Central memory CD8-positive, alpha-beta T cell (primary cell): ENCODE measurements around the gene LAMA4.

Source experiments
- ATAC-seq: fragments of 150-1000 bp; cut with Tn5 transposase; replicated peaks from 2 replicates; pipeline ENCODE4 v1.10.0; 2022; ENCODE audit warnings: mild to moderate bottlenecking, moderate FRiP score, moderate number of reproducible peaks; ENCODE audit not compliant: poor library complexity, severe bottlenecking; ENCODE audit errors: extremely low read depth
- DNase-seq, 2 donors: peaks; one replicate each; pipeline ENCODE4 v3.0.0; 2021; ENCODE audit warnings: low spot score in 2 of 2
- H3K27ac Mint-ChIP-seq: one replicate; pipeline ENCODE4 v1.8.0; 2022; ENCODE audit warnings: low read depth, mild to moderate bottlenecking, moderate library complexity, mixed read lengths
- H3K27me3 Mint-ChIP-seq: one replicate; pipeline ENCODE4 v1.8.0; 2022; ENCODE audit warnings: mixed read lengths
- H3K36me3 Mint-ChIP-seq: one replicate; pipeline ENCODE4 v1.8.0; 2022; ENCODE audit warnings: mild to moderate bottlenecking, moderate library complexity, mixed read lengths; ENCODE audit not compliant: insufficient read depth
- H3K4me1 Mint-ChIP-seq: one replicate; pipeline ENCODE4 v1.8.0; 2022; ENCODE audit warnings: mixed read lengths
- H3K4me3 Mint-ChIP-seq: one replicate; pipeline ENCODE4 v1.8.0; 2022; ENCODE audit warnings: mild to moderate bottlenecking, moderate library complexity, mixed read lengths
- H3K9me3 Mint-ChIP-seq: one replicate; pipeline ENCODE4 v1.8.0; 2022; ENCODE audit warnings: mixed read lengths

The LAMA4 gene

GRCh38 chr6:112228480-112229332 lies 25.7 kb downstream of the LAMA4 start:
- Mint-ChIP-seq H3K27ac (no peak overlapping the region), H3K36me3 (no peaks in the 10 kb centered on the region), H3K9me3 (no peaks in the 10 kb centered on the region), H3K4me3 (no peak overlapping the region), H3K27me3 (peaks cover 37% of the 10 kb centered on the region), H3K4me1 (no peaks in the 10 kb centered on the region)
- no peak for ATAC-seq
- no peak for DNase-seq

- H3K4me1 Mint-ChIP-seq = no peaks in the 10 kb centered on the region
- no peaks in the 10 kb centered on the region for H3K9me3 Mint-ChIP-seq
- H3K4me3 Mint-ChIP-seq = no peak overlapping the region
- H3K27ac Mint-ChIP-seq = no peak overlapping the region
- DNase-seq (no peak), ATAC-seq (no peak)
- peaks cover 43% of the 10 kb centered on the region for H3K27me3 Mint-ChIP-seq
- H3K36me3 Mint-ChIP-seq = no peaks in the 10 kb centered on the region
Observed at GRCh38 chr6:112227992-112228391, 26.4 kb downstream of the LAMA4 start.

GRCh38 chr6:112227411-112227810 lies 27.0 kb downstream of the LAMA4 start:
- Mint-ChIP-seq H3K9me3 (no peaks in the 10 kb centered on the region), H3K4me1 (no peaks in the 10 kb centered on the region), H3K27me3 (peaks cover 47% of the 10 kb centered on the region), H3K36me3 (no peaks in the 10 kb centered on the region), H3K27ac (no peak overlapping the region), H3K4me3 (no peak overlapping the region)
- ATAC-seq (no peak), DNase-seq (no peak)

GRCh38 chr6:112225691-112226090 lies 28.7 kb downstream of the LAMA4 start:
- ATAC-seq (no peak), DNase-seq (no peak)
- Mint-ChIP-seq H3K36me3 (no peaks in the 10 kb centered on the region), H3K27me3 (peaks cover 57% of the 10 kb centered on the region), H3K4me1 (no peaks in the 10 kb centered on the region), H3K27ac (no peak overlapping the region), H3K9me3 (no peaks in the 10 kb centered on the region), H3K4me3 (no peak overlapping the region)

GRCh38 chr6:112224088-112224487 lies 30.3 kb downstream of the LAMA4 start:
- Mint-ChIP-seq H3K4me3 (no peak overlapping the region), H3K9me3 (no peaks in the 10 kb centered on the region), H3K36me3 (no peaks in the 10 kb centered on the region), H3K4me1 (no peaks in the 10 kb centered on the region), H3K27ac (no peak overlapping the region), H3K27me3 (peaks cover 73% of the 10 kb centered on the region)
- DNase-seq (no peak), ATAC-seq (no peak)

GRCh38 chr6:112223070-112223861 lies 31.1 kb downstream of the LAMA4 start:
- no peaks in the 10 kb centered on the region for H3K36me3 Mint-ChIP-seq
- peaks cover 81% of the 10 kb centered on the region for H3K27me3 Mint-ChIP-seq
- DNase-seq (no peak), ATAC-seq (no peak)
- no peaks in the 10 kb centered on the region for H3K9me3 Mint-ChIP-seq
- H3K4me3 Mint-ChIP-seq = no peak overlapping the region
- H3K4me1 Mint-ChIP-seq = no peaks in the 10 kb centered on the region
- H3K27ac Mint-ChIP-seq = no peak overlapping the region

- H3K9me3 Mint-ChIP-seq = no peaks in the 10 kb centered on the region
- ATAC-seq = no peak
- DNase-seq = no peak
- no peaks in the 10 kb centered on the region for H3K36me3 Mint-ChIP-seq
- H3K4me1 Mint-ChIP-seq = no peaks in the 10 kb centered on the region
- no peak overlapping the region for H3K4me3 Mint-ChIP-seq
- H3K27me3 Mint-ChIP-seq = peaks cover 80% of the 10 kb centered on the region
- no peak overlapping the region for H3K27ac Mint-ChIP-seq
Observed at GRCh38 chr6:112221981-112222852, 32.1 kb downstream of the LAMA4 start.

GRCh38 chr6:112221561-112221960 lies 32.8 kb downstream of the LAMA4 start:
- DNase-seq = no peak
- Mint-ChIP-seq H3K27me3 (peaks cover 74% of the 10 kb centered on the region), H3K27ac (no peak overlapping the region), H3K9me3 (no peaks in the 10 kb centered on the region), H3K4me1 (no peaks in the 10 kb centered on the region), H3K36me3 (no peaks in the 10 kb centered on the region), H3K4me3 (no peak overlapping the region)
- no peak for ATAC-seq

GRCh38 chr6:112218563-112218962 lies 35.8 kb downstream of the LAMA4 start:
- ATAC-seq (no peak), DNase-seq (no peak)
- no peak overlapping the region for H3K27ac Mint-ChIP-seq
- no peaks in the 10 kb centered on the region for H3K9me3 Mint-ChIP-seq
- no peak overlapping the region for H3K4me3 Mint-ChIP-seq
- no peaks in the 10 kb centered on the region for H3K4me1 Mint-ChIP-seq
- peaks cover 47% of the 10 kb centered on the region for H3K27me3 Mint-ChIP-seq
- H3K36me3 Mint-ChIP-seq = no peaks in the 10 kb centered on the region

- Mint-ChIP-seq H3K27me3 (peaks cover 51% of the 10 kb centered on the region), H3K4me3 (no peak overlapping the region), H3K36me3 (no peaks in the 10 kb centered on the region), H3K27ac (no peak overlapping the region), H3K9me3 (no peaks in the 10 kb centered on the region), H3K4me1 (no peaks in the 10 kb centered on the region)
- DNase-seq (no peak), ATAC-seq (no peak)
Observed at GRCh38 chr6:112216662-112217551, 37.5 kb downstream of the LAMA4 start.

GRCh38 chr6:112215488-112216284 lies 38.7 kb downstream of the LAMA4 start:
- Mint-ChIP-seq H3K4me1 (no peaks in the 10 kb centered on the region), H3K27ac (no peak overlapping the region), H3K9me3 (no peaks in the 10 kb centered on the region), H3K36me3 (no peaks in the 10 kb centered on the region), H3K27me3 (peaks cover 51% of the 10 kb centered on the region), H3K4me3 (no peak overlapping the region)
- ATAC-seq (no peak), DNase-seq (no peak)
